ENCODE results near the gene SLC2A2. TPM values are rescaled to one million over a fixed set of nuclear protein-coding genes. Genes with fewer than 3 reads are reported as not detected.

Gene SLC2A2
- total and polyA plus RNA-seq, 2 experiments from 2014 or later: 40.8 to 123 TPM

- Histone ChIP-seq H3K4me1 (ENCODE audit: insufficient read depth) (peaks cover 53% of the 10 kb centered on the region), H4K20me1 (ENCODE audit: insufficient read depth, poor library complexity, severe bottlenecking) (no peaks in the 10 kb centered on the region)
- 36% methylated on average over 1 of the region's 1 CpG for WGBS (ENCODE audit: low lambda C conversion rate, missing lambda C conversion rate)
These were observed 25.1 kb downstream of the SLC2A2 start for GRCh38 chr3:171001250-171001893.

GRCh38 chr3:171000281-171000680, 26.2 kb downstream of the SLC2A2 start:
- peaks cover 53% of the 10 kb centered on the region for H3K4me1 ChIP-seq (ENCODE audit: insufficient read depth)
- no peak for DNase-seq (ENCODE audit: low spot score)
- H3K36me3 ChIP-seq (replicated peaks; ENCODE audit: insufficient read depth, low read depth): no peaks in the 10 kb centered on the region
- H3K79me2 ChIP-seq: no peaks in the 10 kb centered on the region
- no peaks in the 10 kb centered on the region for H3K9me2 ChIP-seq (replicated peaks; ENCODE audit: insufficient read depth)
- no peak overlapping the region for H3K4me3 ChIP-seq
- no peaks in the 10 kb centered on the region for H3K27me3 ChIP-seq
- 89% methylated on average over 4 of the region's 4 CpGs for WGBS (ENCODE audit: low lambda C conversion rate, missing lambda C conversion rate)
- TF ChIP-seq CTCF (IDR thresholded peaks at IDR 0.05; ENCODE audit: poor library complexity): no peak
- no peak for TF ChIP-seq EZH2 (IDR thresholded peaks at IDR 0.05; ENCODE audit: borderline replicate concordance)
- TF ChIP-seq EZH2phosphoT487 (IDR thresholded peaks at IDR 0.05; ENCODE audit: low read depth, severe bottlenecking, unreplicated experiment): no peak
- no peaks in the 10 kb centered on the region for H3K9me3 ChIP-seq (ENCODE audit: low read depth)
- no peak overlapping the region for H3K4me2 ChIP-seq
- no peak overlapping the region for H2AFZ ChIP-seq
- no peaks in the 10 kb centered on the region for H4K20me1 ChIP-seq (ENCODE audit: insufficient read depth, poor library complexity, severe bottlenecking)
- peak overlapping the region; percentile 77 for H3K27ac ChIP-seq

More at GRCh38 chr3:171001250-171001893, 25.1 kb downstream of the SLC2A2 start:
- Histone ChIP-seq H2AFZ (no peak overlapping the region), H3K9me2 (replicated peaks; ENCODE audit: insufficient read depth) (no peaks in the 10 kb centered on the region), H3K4me2 (no peak overlapping the region), H3K79me2 (no peaks in the 10 kb centered on the region), H3K27me3 (no peaks in the 10 kb centered on the region), H3K27ac (peak overlapping the region; percentile 77), H3K4me3 (no peak overlapping the region), H3K36me3 (replicated peaks; ENCODE audit: insufficient read depth, low read depth) (no peaks in the 10 kb centered on the region), H3K9me3 (ENCODE audit: low read depth) (no peaks in the 10 kb centered on the region)
- DNase-seq (ENCODE audit: low spot score): no peak
- TF ChIP-seq EZH2 (IDR thresholded peaks at IDR 0.05; ENCODE audit: borderline replicate concordance) (no peak), CTCF (IDR thresholded peaks at IDR 0.05; ENCODE audit: poor library complexity) (no peak), EZH2phosphoT487 (IDR thresholded peaks at IDR 0.05; ENCODE audit: low read depth, severe bottlenecking, unreplicated experiment) (no peak)

- peak; percentile 77 for DNase-seq (ENCODE audit: low spot score)
- Histone ChIP-seq H3K4me2 (no peak overlapping the region), H3K9me3 (ENCODE audit: low read depth) (no peaks in the 10 kb centered on the region), H4K20me1 (ENCODE audit: insufficient read depth, poor library complexity, severe bottlenecking) (no peaks in the 10 kb centered on the region), H3K4me1 (ENCODE audit: insufficient read depth) (peaks cover 53% of the 10 kb centered on the region), H3K4me3 (no peak overlapping the region), H3K36me3 (replicated peaks; ENCODE audit: insufficient read depth, low read depth) (no peaks in the 10 kb centered on the region), H3K27me3 (no peaks in the 10 kb centered on the region), H3K27ac (peak overlapping the region; percentile 85), H3K79me2 (no peaks in the 10 kb centered on the region), H2AFZ (no peak overlapping the region), H3K9me2 (replicated peaks; ENCODE audit: insufficient read depth) (no peaks in the 10 kb centered on the region)
- 33% methylated on average over 2 of the region's 2 CpGs for WGBS (ENCODE audit: low lambda C conversion rate, missing lambda C conversion rate)
- TF ChIP-seq CTCF (IDR thresholded peaks at IDR 0.05; ENCODE audit: poor library complexity): no peak
- TF ChIP-seq EZH2 (IDR thresholded peaks at IDR 0.05; ENCODE audit: borderline replicate concordance): no peak
- TF ChIP-seq EZH2phosphoT487 (IDR thresholded peaks at IDR 0.05; ENCODE audit: low read depth, severe bottlenecking, unreplicated experiment): no peak
These were observed 26.7 kb downstream of the SLC2A2 start for GRCh38 chr3:170999737-171000242.
